ENCODE data around the gene UNC79.

GRCh38 chr14:93712838-93713724 lies 282.3 kb downstream of the UNC79 start:
- TF ChIP-seq EZH2 (IDR thresholded peaks at IDR 0.05) (no peak), CTCF (IDR thresholded peaks at IDR 0.05) (no peak), EZH2phosphoT487 (IDR thresholded peaks at IDR 0.05) (no peak)
